Activated CD4-positive, alpha-beta memory T cell treated with anti-CD3 and anti-CD28 coated beads, Interleukin-2, amount 10 ng/mL, durations not matched to agents 7 days and 5 days (primary cell): ENCODE measurements around the gene EZR. TPM values are rescaled to one million over a fixed set of nuclear protein-coding genes. Genes with fewer than 3 reads are reported as not detected.
"Not testable (repeated sequence)": the region's sequence is repeated elsewhere in the genome, so short reads cannot be mapped to it uniquely, and the experiment has no call there.

Experiments
- CTCF ChIA-PET: fragments of 350-600 bp; sonication (Branson Sonifier 250); formaldehyde crosslinking; loops from one replicate; lab custom pipeline; 2021; ENCODE audit warnings: antibody characterized with exemption, inconsistent platforms; lab: Charles Lee
- POLR2A ChIA-PET: fragments of 350-600 bp; sonication (Branson Sonifier 250); formaldehyde crosslinking; loops from one replicate; lab custom pipeline; 2021; ENCODE audit warnings: antibody characterized with exemption; lab: Charles Lee
- DNase-seq: peaks from one replicate; pipeline ENCODE4 v3.0.0-alpha.2; 2020
- H3K27ac Mint-ChIP-seq: one replicate; pipeline ENCODE4 v1.8.0; 2021; ENCODE audit warnings: mild to moderate bottlenecking, mixed read lengths
- H3K27me3 Mint-ChIP-seq: one replicate; pipeline ENCODE4 v1.8.0; 2021; ENCODE audit warnings: mixed read lengths
- H3K36me3 Mint-ChIP-seq: one replicate; pipeline ENCODE4 v1.8.0; 2021; ENCODE audit warnings: low read depth, mixed read lengths
- H3K4me1 Mint-ChIP-seq: one replicate; pipeline ENCODE4 v1.8.0; 2021; ENCODE audit warnings: mixed read lengths
- H3K4me3 Mint-ChIP-seq: one replicate; pipeline ENCODE4 v1.8.0; 2021; ENCODE audit warnings: mild to moderate bottlenecking, mixed read lengths
- H3K9me3 Mint-ChIP-seq: one replicate; pipeline ENCODE4 v1.8.0; 2021; ENCODE audit warnings: mixed read lengths
- total RNA-seq, 2 experiments: library from RNA; stranded (reverse); gene quantifications; one replicate each; pipeline ENCODE4 v1.2.3, GENCODE V29; 2021

The EZR gene
- total RNA-seq, 2 experiments from 2014 or later = 225 to 228 TPM

GRCh38 chr6:158839796-158840195 is 20.6 kb upstream of the EZR start:
- Mint-ChIP-seq H3K27ac (no peak overlapping the region), H3K9me3 (peaks cover 7% of the 10 kb centered on the region), H3K4me1 (no peaks in the 10 kb centered on the region), H3K4me3 (no peak overlapping the region), H3K27me3 (peaks cover 18% of the 10 kb centered on the region), H3K36me3 (no peaks in the 10 kb centered on the region)
- ChIA-PET POLR2A (interaction anchor here (1.4 to 1.6 kb wide), 2 partner anchors 30 to 39 kb away, joined by 3 to 5 read pairs; no protein-coding TSS in a partner anchor), CTCF (interaction anchor here (0.7 to 1.6 kb wide), 3 partner anchors 9 to 187 kb away, joined by 3 to 5 read pairs (median 4); no protein-coding TSS in a partner anchor)
- DNase-seq = no peak

DNA sequence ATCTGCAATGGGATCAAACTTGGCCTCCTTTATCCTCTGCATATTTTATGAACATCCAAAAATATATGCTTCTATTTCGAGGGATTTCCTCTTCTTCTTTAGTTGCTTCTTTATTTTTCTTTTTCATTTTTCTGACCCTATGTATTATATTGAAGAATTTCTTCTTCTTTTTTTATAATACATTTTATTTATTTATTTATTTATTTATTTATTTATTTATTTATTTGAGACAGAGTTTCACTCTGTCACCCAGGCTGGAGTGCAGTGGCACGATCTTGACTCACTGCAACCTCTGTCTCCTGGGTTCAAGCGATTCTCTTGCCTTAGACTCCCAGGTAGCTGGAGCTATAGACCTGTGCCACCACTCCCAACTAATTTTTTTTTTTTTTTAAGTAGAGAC is 19.6 kb upstream of the EZR start:
- CTCF ChIA-PET = interaction anchor here (0.6 kb wide), 1 partner anchor 82 kb away, joined by 3 read pairs; no protein-coding TSS in a partner anchor
- H3K27me3 Mint-ChIP-seq = peaks cover 15% of the 10 kb centered on the region
- DNase-seq, H3K4me3 Mint-ChIP-seq, H3K4me1 Mint-ChIP-seq, H3K27ac Mint-ChIP-seq, H3K9me3 Mint-ChIP-seq, H3K36me3 Mint-ChIP-seq: not testable (repeated sequence)
- POLR2A ChIA-PET = interaction anchor here (1.0 kb wide), 1 partner anchor 46 kb away, joined by 3 read pairs; no protein-coding TSS in a partner anchor

DNA sequence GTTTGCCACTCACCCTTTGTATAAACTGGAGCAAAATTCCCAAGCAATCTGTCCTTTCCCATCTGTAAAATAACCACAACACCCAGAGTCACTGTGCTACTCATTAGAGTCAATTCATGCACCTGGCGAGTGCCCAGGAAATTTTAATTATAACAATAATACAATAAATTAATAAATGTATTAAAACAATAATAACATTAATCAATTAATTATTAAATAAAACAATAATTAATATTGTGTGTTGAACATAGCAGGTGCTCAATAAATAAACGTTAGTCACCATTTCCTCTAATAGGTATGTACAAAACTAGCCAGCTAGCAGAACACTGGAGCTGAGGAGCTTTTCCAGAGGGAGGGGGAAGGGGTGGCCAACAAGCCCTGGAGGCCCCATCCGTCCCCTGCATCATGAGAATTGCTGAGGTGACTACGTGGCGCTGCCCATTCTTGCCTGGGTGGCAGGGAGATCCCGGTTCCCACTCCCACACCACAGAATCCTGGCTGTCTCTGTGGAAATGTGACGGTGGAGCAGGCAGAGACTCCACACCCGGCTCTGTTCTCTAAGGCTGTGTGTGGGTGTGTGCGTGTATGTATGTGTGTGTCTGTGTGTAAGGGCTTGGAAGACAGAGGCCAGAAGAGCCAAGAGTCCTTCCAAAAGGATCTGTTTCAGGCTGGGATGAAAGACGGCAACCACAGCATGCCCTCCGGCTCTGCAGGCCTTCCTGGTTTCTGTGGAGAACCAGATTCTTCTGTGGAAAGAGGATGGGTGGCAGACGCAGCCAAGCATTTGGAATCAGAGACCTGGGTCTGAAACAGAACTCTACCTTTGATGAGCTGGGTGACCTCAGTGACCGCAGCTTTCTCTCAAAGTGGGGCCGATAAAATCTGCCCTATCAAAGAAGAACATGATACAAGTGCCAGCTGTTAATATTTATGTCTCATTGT is 18.8 kb upstream of the EZR start:
- no peak overlapping the region for H3K4me3 Mint-ChIP-seq
- no peaks in the 10 kb centered on the region for H3K36me3 Mint-ChIP-seq

DNA sequence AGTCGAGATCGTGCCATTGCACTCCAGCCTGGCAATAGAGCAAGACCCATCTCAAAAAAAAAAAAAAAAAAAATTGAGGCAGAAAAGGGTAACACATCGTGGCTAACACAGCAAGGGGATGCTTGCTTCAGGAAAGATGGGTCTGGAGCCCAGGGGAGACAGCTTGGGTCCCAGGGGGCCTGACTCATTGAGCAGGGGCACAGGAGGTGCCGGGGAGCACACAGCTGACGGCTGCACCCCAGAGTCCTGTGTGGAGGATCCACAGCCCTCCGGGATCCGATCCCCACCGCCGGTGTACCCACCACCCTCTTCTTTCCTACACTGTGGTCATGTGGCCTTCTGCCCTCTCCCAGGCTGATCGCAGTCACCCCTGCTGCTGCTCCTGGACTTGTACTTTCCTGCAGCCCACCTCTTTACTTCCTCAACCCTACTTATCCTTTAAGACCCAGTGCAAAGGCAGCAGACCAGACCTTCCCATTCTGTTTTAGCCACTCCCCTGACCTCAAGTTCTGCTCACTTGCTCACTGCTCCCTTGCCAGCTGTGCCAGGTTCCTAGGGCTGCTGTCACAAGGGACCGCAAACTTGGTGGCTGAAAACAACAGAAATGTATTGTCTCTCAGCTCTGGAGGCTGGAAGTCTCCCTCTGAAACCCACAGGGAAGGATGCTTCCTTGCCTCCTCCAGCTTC is 17.6 kb upstream of the EZR start:
- no peaks in the 10 kb centered on the region for H3K4me1 Mint-ChIP-seq
- H3K27me3 Mint-ChIP-seq = peaks cover 15% of the 10 kb centered on the region
- POLR2A ChIA-PET = no interaction called here
- CTCF ChIA-PET = no interaction called here
- no peak for DNase-seq
- no peaks in the 10 kb centered on the region for H3K36me3 Mint-ChIP-seq
- H3K27ac Mint-ChIP-seq = no peak overlapping the region
- peaks cover 4% of the 10 kb centered on the region for H3K9me3 Mint-ChIP-seq
- no peak overlapping the region for H3K4me3 Mint-ChIP-seq

More for the DNA sequence above, 18.8 kb upstream of the EZR start:
- ChIA-PET POLR2A (interaction anchor here (1.0 kb wide), 1 partner anchor 45 kb away, joined by 3 read pairs; no protein-coding TSS in a partner anchor), CTCF (interaction anchor here (0.6 kb wide), 2 partner anchors 37 to 83 kb away, joined by 3 to 4 read pairs; no protein-coding TSS in a partner anchor)
- Mint-ChIP-seq H3K9me3 (peaks cover 7% of the 10 kb centered on the region), H3K4me1 (no peaks in the 10 kb centered on the region), H3K27ac (no peak overlapping the region), H3K27me3 (peaks cover 17% of the 10 kb centered on the region)
- no peak for DNase-seq

GRCh38 chr6:158835616-158836221 is 16.6 kb upstream of the EZR start:
- H3K9me3 Mint-ChIP-seq = peaks cover 3% of the 10 kb centered on the region
- H3K4me3 Mint-ChIP-seq = no peak overlapping the region
- CTCF ChIA-PET = no interaction called here
- DNase-seq = no peak
- POLR2A ChIA-PET = interaction anchor here (1.1 kb wide), 1 partner anchor 16 kb away, joined by 5 read pairs; the partner anchor contains the start of gene EZR
- H3K36me3 Mint-ChIP-seq = no peaks in the 10 kb centered on the region
- H3K4me1 Mint-ChIP-seq = no peaks in the 10 kb centered on the region
- H3K27ac Mint-ChIP-seq = no peak overlapping the region
- H3K27me3 Mint-ChIP-seq = peaks cover 15% of the 10 kb centered on the region

GRCh38 chr6:158834675-158835385 is 15.7 kb upstream of the EZR start:
- H3K36me3 Mint-ChIP-seq = no peaks in the 10 kb centered on the region
- H3K9me3 Mint-ChIP-seq = no peaks in the 10 kb centered on the region
- no peak for DNase-seq
- no peaks in the 10 kb centered on the region for H3K4me1 Mint-ChIP-seq
- CTCF ChIA-PET = interaction anchor here (0.9 kb wide), 1 partner anchor 131 kb away, joined by 3 read pairs; no protein-coding TSS in a partner anchor
- POLR2A ChIA-PET = interaction anchor here (1.1 kb wide), 1 partner anchor 15 kb away, joined by 5 read pairs; the partner anchor contains the start of gene EZR
- peaks cover 15% of the 10 kb centered on the region for H3K27me3 Mint-ChIP-seq
- H3K4me3 Mint-ChIP-seq = no peak overlapping the region
- H3K27ac Mint-ChIP-seq = no peak overlapping the region

- H3K36me3 Mint-ChIP-seq, H3K27ac Mint-ChIP-seq, DNase-seq, H3K4me1 Mint-ChIP-seq, H3K4me3 Mint-ChIP-seq, H3K9me3 Mint-ChIP-seq: not testable (repeated sequence)
- CTCF ChIA-PET = interaction anchor here (0.6 to 1.4 kb wide), 3 partner anchors 11 to 142 kb away, joined by 3 read pairs; no protein-coding TSS in a partner anchor
- POLR2A ChIA-PET = interaction anchor here (1.4 to 2.2 kb wide), 2 partner anchors 13 to 37 kb away, joined by 6 to 8 read pairs; partner anchors contain the start of gene EZR
- H3K27me3 Mint-ChIP-seq = peaks cover 12% of the 10 kb centered on the region
These were observed 13.6 kb upstream of the EZR start for GRCh38 chr6:158832807-158833206.

- H3K27me3 Mint-ChIP-seq = peaks cover 10% of the 10 kb centered on the region
- CTCF ChIA-PET = interaction anchor here (1.0 to 1.4 kb wide), 3 partner anchors 10 to 141 kb away, joined by 3 read pairs; no protein-coding TSS in a partner anchor
- H3K4me3 Mint-ChIP-seq = no peak overlapping the region
- no peak overlapping the region for H3K27ac Mint-ChIP-seq
- no peaks in the 10 kb centered on the region for H3K36me3 Mint-ChIP-seq
- DNase-seq = no peak
- no peaks in the 10 kb centered on the region for H3K9me3 Mint-ChIP-seq
- POLR2A ChIA-PET = interaction anchor here (1.4 to 2.2 kb wide), 2 partner anchors 12 to 37 kb away, joined by 6 to 8 read pairs; partner anchors contain the start of gene EZR
- H3K4me1 Mint-ChIP-seq = no peaks in the 10 kb centered on the region
These were observed 12.9 kb upstream of the EZR start for GRCh38 chr6:158832026-158832425.

DNA sequence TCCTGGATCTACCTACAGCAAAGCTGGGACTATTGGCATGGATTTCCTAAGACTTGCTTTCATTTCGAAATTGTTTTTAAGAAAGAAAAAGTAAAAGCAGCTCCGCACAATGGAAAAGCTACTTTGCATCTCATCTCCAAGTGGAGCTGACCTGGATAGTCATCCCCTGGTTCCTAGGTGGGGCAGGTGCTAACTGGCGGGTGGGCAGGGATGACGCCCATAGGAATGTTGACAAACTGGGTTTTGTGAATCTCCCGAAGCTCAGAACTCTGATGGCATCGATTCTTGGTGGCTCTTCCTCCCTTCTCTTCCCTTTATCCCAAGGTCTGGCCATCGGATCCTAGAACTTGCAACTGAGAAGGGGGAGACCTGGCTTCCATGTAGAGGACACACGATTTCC is 12.4 kb upstream of the EZR start:
- Mint-ChIP-seq H3K9me3 (no peaks in the 10 kb centered on the region), H3K4me3 (no peak overlapping the region), H3K4me1 (no peaks in the 10 kb centered on the region), H3K36me3 (no peaks in the 10 kb centered on the region), H3K27me3 (peaks cover 11% of the 10 kb centered on the region), H3K27ac (no peak overlapping the region)
- no peak for DNase-seq
- POLR2A ChIA-PET = interaction anchor here (2.2 kb wide), 1 partner anchor 12 kb away, joined by 8 read pairs; the partner anchor contains the start of gene EZR
- CTCF ChIA-PET = interaction anchor here (1.4 kb wide), 3 partner anchors 8 to 38 kb away, joined by 3 to 5 read pairs (median 3); no protein-coding TSS in a partner anchor

DNA sequence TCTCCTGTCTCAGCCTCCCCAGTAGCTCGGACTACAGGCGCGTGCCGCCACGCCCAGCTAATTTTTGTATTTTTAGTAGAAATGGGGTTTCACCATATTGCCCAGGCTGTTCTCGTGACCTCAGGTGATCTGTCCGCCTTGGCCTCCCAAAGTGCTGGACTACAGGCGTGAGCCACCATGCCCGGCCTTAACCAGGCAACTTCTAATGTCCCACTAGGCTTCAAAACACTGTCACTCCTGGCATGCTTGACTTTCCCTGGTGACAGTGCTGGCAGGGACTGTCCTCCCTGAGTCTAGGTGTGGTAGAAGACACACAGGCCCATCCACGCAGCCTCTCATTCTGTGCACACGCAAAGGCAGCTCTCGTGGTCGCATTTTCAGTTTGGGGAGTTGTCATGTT is 11.6 kb upstream of the EZR start:
- no peak for DNase-seq
- Mint-ChIP-seq H3K27me3 (peaks cover 11% of the 10 kb centered on the region), H3K36me3 (no peaks in the 10 kb centered on the region), H3K27ac (no peak overlapping the region), H3K9me3 (no peaks in the 10 kb centered on the region), H3K4me3 (no peak overlapping the region), H3K4me1 (no peaks in the 10 kb centered on the region)
- ChIA-PET CTCF (interaction anchor here (1.4 kb wide), 2 partner anchors 9 to 37 kb away, joined by 3 to 5 read pairs; no protein-coding TSS in a partner anchor), POLR2A (interaction anchor here (1.1 to 1.2 kb wide), 2 partner anchors 11 to 40 kb away, joined by 3 to 4 read pairs; partner anchors contain the start of gene EZR)

GRCh38 chr6:158828807-158829206 is 9.6 kb upstream of the EZR start:
- no peaks in the 10 kb centered on the region for H3K9me3 Mint-ChIP-seq
- CTCF ChIA-PET = no interaction called here
- no peak overlapping the region for H3K27ac Mint-ChIP-seq
- no peak for DNase-seq
- H3K4me1 Mint-ChIP-seq = no peaks in the 10 kb centered on the region
- H3K27me3 Mint-ChIP-seq = peaks cover 3% of the 10 kb centered on the region
- H3K36me3 Mint-ChIP-seq = no peaks in the 10 kb centered on the region
- POLR2A ChIA-PET = no interaction called here
- H3K4me3 Mint-ChIP-seq = no peak overlapping the region
